ENCODE results near the gene CDC42BPG. TPM values are rescaled to one million over a fixed set of nuclear protein-coding genes. Genes with fewer than 3 reads are reported as not detected.

Gene CDC42BPG
- total and polyA plus RNA-seq, 8 donors, result 9.7 to 23.8 (median 13.2) TPM

GRCh38 chr11:64877390-64878222 lies 33.2 kb upstream of the CDC42BPG start:
- DNase-seq, result peak in 2 of 6 donors; percentile 66 to 85
- peaks cover 0 to 9% (median 0%) of the 10 kb centered on the region in 3 donors for H3K36me3 ChIP-seq
- H3K27ac ChIP-seq, result peak overlapping the region; percentile 29 to 76 (median 64)
- H3K4me1 ChIP-seq, result peaks cover 4 to 22% (median 18%) of the 10 kb centered on the region in 3 donors
- ATAC-seq, result peak; percentile 1 to 6 (median 4)
- H3K4me3 ChIP-seq, result peak overlapping the region; percentile 53 to 97 (median 72)
- TF ChIP-seq CTCF (IDR thresholded peaks at IDR 0.05), result no peak
- no peaks in the 10 kb centered on the region for H3K9me3 ChIP-seq
- no peak for FAIRE-seq
- no peaks in the 10 kb centered on the region for H3K27me3 ChIP-seq
- intact Hi-C loops (cut with DNase I), result no loop called here
- WGBS, 2 donors, result 1 to 3% methylated on average over 28 to 41 of the region's 41 CpGs

- 7 to 9% methylated on average over 14 of the region's 14 CpGs for WGBS, 2 donors
- peak in 2 of 6 donors; percentile 53 to 67 for DNase-seq
- intact Hi-C loops (cut with DNase I), result no loop called here
These were observed 32.4 kb upstream of the CDC42BPG start for GRCh38 chr11:64876835-64877341.

GRCh38 chr11:64876229-64876750 lies 31.8 kb upstream of the CDC42BPG start:
- peak overlapping the region in 3 of 4 donors; percentile 1 to 67 (median 5) for H3K27ac ChIP-seq

More at GRCh38 chr11:64876835-64877341, 32.4 kb upstream of the CDC42BPG start:
- Histone ChIP-seq H3K9me3 (no peaks in the 10 kb centered on the region), H3K36me3 (peaks cover 0 to 9% (median 0%) of the 10 kb centered on the region in 3 donors), H3K4me1 (peaks cover 4 to 22% (median 18%) of the 10 kb centered on the region in 3 donors), H3K27ac (peak overlapping the region; percentile 5 to 76 (median 64)), H3K4me3 (peak overlapping the region; percentile 53 to 97 (median 72)), H3K27me3 (no peaks in the 10 kb centered on the region)
- FAIRE-seq, result no peak
- TF ChIP-seq CTCF (IDR thresholded peaks at IDR 0.05), result no peak
- ATAC-seq, result peak in 2 of 4 donors; percentile 13 to 35

More at GRCh38 chr11:64876229-64876750, 31.8 kb upstream of the CDC42BPG start:
- H3K4me3 ChIP-seq, result peak overlapping the region in 2 of 4 donors; percentile 65 to 97
- FAIRE-seq (no peak), DNase-seq (no peak), ATAC-seq (no peak)
- peaks cover 4 to 22% (median 18%) of the 10 kb centered on the region in 3 donors for H3K4me1 ChIP-seq
- no peaks in the 10 kb centered on the region for H3K9me3 ChIP-seq
- H3K27me3 ChIP-seq, result no peaks in the 10 kb centered on the region
- WGBS, 2 donors, result 59 to 74% methylated on average over 11 of the region's 11 CpGs
- intact Hi-C loops (cut with DNase I), result no loop called here
- TF ChIP-seq CTCF (IDR thresholded peaks at IDR 0.05), result no peak
- peaks cover 0 to 9% (median 0%) of the 10 kb centered on the region in 3 donors for H3K36me3 ChIP-seq
